HepG2 (cell line): ENCODE data around the gene PPDPF. TPM values are rescaled to one million over a fixed set of nuclear protein-coding genes. Genes with fewer than 3 reads are reported as not detected.

Source experiments
- HOXA7 ChIP-seq: sonication (generic); formaldehyde crosslinking; IDR thresholded peaks from 2 replicates; pipeline ENCODE4 v1.8.1; 2022; ENCODE audit warnings: mild to moderate bottlenecking, missing genetic modification reagents, moderate library complexity
- JUND ChIP-seq: sonication (generic); formaldehyde crosslinking; IDR thresholded peaks from 2 replicates; pipeline ENCODE4 v1.8.0; 2022; ENCODE audit warnings: mild to moderate bottlenecking, missing genetic modification reagents
- MAF1 ChIP-seq: sonication (generic); formaldehyde crosslinking; IDR thresholded peaks from 2 replicates; pipeline ENCODE4 v1.5.0; 2020; ENCODE audit warnings: missing genetic modification reagents, borderline replicate concordance
- SATB2 ChIP-seq: sonication (generic); formaldehyde crosslinking; IDR thresholded peaks from 2 replicates; pipeline ENCODE4 v1.5.0; 2020; ENCODE audit warnings: missing genetic modification reagents
- SKIL ChIP-seq: sonication (generic); formaldehyde crosslinking; IDR thresholded peaks from 2 replicates; pipeline ENCODE4 v1.8.0; 2022; ENCODE audit warnings: missing genetic modification reagents, mild to moderate bottlenecking, moderate library complexity, borderline replicate concordance
- TCF7 ChIP-seq: sonication (generic); IDR thresholded peaks from 2 replicates; pipeline ENCODE4 v1.6.1; 2016; ENCODE audit warnings: antibody characterized with exemption, low read depth
- ZBTB42 ChIP-seq: sonication (generic); formaldehyde crosslinking; IDR thresholded peaks from 2 replicates; pipeline ENCODE4 v1.5.0; 2020; ENCODE audit warnings: mild to moderate bottlenecking, missing genetic modification reagents
- ZIK1 ChIP-seq: sonication (generic); formaldehyde crosslinking; IDR thresholded peaks from 2 replicates; pipeline ENCODE4 v1.5.0; 2020; ENCODE audit warnings: mild to moderate bottlenecking, low read depth, missing genetic modification reagents, borderline replicate concordance
- ZNF318 ChIP-seq: sonication (generic); formaldehyde crosslinking; IDR thresholded peaks from 2 replicates; pipeline ENCODE4 v1.4.0; 2020; ENCODE audit warnings: mild to moderate bottlenecking, missing genetic modification reagents
- ZNF646 ChIP-seq: sonication (generic); formaldehyde crosslinking; IDR thresholded peaks from 2 replicates; pipeline ENCODE4 v1.9.0; 2021; ENCODE audit warnings: mild to moderate bottlenecking, missing genetic modification reagents
- ZNF670 ChIP-seq: sonication (generic); formaldehyde crosslinking; IDR thresholded peaks from 2 replicates; pipeline ENCODE4 v1.8.0; 2022; ENCODE audit warnings: mild to moderate bottlenecking, missing genetic modification reagents, borderline replicate concordance
- ZNF749 ChIP-seq: sonication (generic); formaldehyde crosslinking; IDR thresholded peaks from 2 replicates; pipeline ENCODE4 v1.8.0; 2022; ENCODE audit warnings: mild to moderate bottlenecking, missing genetic modification reagents, moderate library complexity, borderline replicate concordance
- polyA plus RNA-seq, 8 experiments: library from polyadenylated mRNA; depleted of rRNA in 3 of 8; stranded (reverse) in 7 of 8; unstranded in 1 of 8; fragments of >200 nt; fragmentation: Illumina TruSeq in 4 of 8; extraction: Trizol in 4 of 8; gene quantifications; 2 replicates each; pipeline versions ENCODE4 v1.2.1 to v1.2.3, GENCODE V29; 2011 to 2016; ENCODE audit warnings: low read depth in 4 of 8, missing spikeins in 1 of 8, mixed read lengths in 1 of 8; ENCODE audit not compliant: insufficient read depth in 1 of 8
- total RNA-seq, 5 experiments: library from RNA; depleted of rRNA; stranded (reverse); fragments of >200 nt; fragmentation: Illumina TruSeq; extraction: Trizol; gene quantifications; 2 replicates each; pipeline ENCODE4 v1.2.3, GENCODE V29; 2016; ENCODE audit warnings: low read depth in 1 of 5

The PPDPF gene
- total and polyA plus RNA-seq, 2 of the 13 experiments (the other 11 are each of a cell fraction or from before 2014, with no cell fraction given) = 1.8 to 7.0 TPM

GRCh38 chr20:63544241-63544957 lies 23.8 kb downstream of the PPDPF start (continued):
- TF ChIP-seq ZBTB42 (no peak), ZNF670 (CRISPR knock-in tag) (no peak), ZNF646 (no peak), ZNF749 (no peak), TCF7 (no peak), SKIL (CRISPR knock-in tag) (no peak), ZNF318 (CRISPR knock-in tag) (no peak), HOXA7 (no peak), SATB2 (CRISPR knock-in tag) (no peak), JUND (CRISPR knock-in tag) (no peak), ZIK1 (CRISPR knock-in tag) (no peak), MAF1 (CRISPR knock-in tag) (no peak)
